Neural cell (in vitro differentiated cells): ENCODE results near the gene DBF4B. TPM values are rescaled to one million over a fixed set of nuclear protein-coding genes. Genes with fewer than 3 reads are reported as not detected.
A peak's percentile ranks its signal among the peaks of the same experiment; 100 is the strongest.
"Not testable (repeated sequence)": the region's sequence is repeated elsewhere in the genome, so short reads cannot be mapped to it uniquely, and the experiment has no call there.

Source experiments
- H2AFZ ChIP-seq: fragments of 200-600, 300-800 bp; sonication (generic), shearing (Covaris generic); 2 replicates; pipeline ENCODE4 v1.6.0; 2014; ENCODE audit warnings: low read depth, mild to moderate bottlenecking, antibody characterized with exemption, low read length, moderate library complexity
- H3F3A ChIP-seq: fragments of 200-600 bp; shearing (Covaris generic); 2 replicates; pipeline ENCODE4 v1.6.1; 2016; ENCODE audit warnings: mild to moderate bottlenecking, moderate library complexity, mixed read lengths, antibody characterized with exemption, low read length; ENCODE audit not compliant: insufficient read depth, poor library complexity, severe bottlenecking
- H3K27ac ChIP-seq: fragments of 200-600, 300-800 bp; sonication (generic), shearing (Covaris generic); 2 replicates; pipeline ENCODE4 v1.5.1; 2014; ENCODE audit warnings: mild to moderate bottlenecking, low read length, moderate library complexity
- H3K27me3 ChIP-seq: fragments of 300-800, 200-600 bp; sonication (generic), shearing (Covaris generic); 2 replicates; pipeline ENCODE4 v1.6.0; 2014; ENCODE audit warnings: mild to moderate bottlenecking, low read depth, low read length, moderate library complexity; ENCODE audit not compliant: insufficient read depth
- H3K36me3 ChIP-seq: fragments of 300-800, 200-600 bp; sonication (generic), shearing (Covaris generic); 2 replicates; pipeline ENCODE4 v1.5.1; 2014; ENCODE audit warnings: mild to moderate bottlenecking, antibody characterized with exemption, low read length, moderate library complexity; ENCODE audit not compliant: insufficient read depth
- H3K4me2 ChIP-seq: fragments of 300-800, 200-600 bp; sonication (generic), shearing (Covaris generic); 2 replicates; pipeline ENCODE4 v1.6.0; 2014; ENCODE audit warnings: mild to moderate bottlenecking, low read length
- H3K4me3 ChIP-seq: fragments of 300-800, 200-600 bp; sonication (generic), shearing (Covaris generic); 2 replicates; pipeline ENCODE4 v1.5.1; 2014; ENCODE audit warnings: mild to moderate bottlenecking, low read length, moderate library complexity
- H3K79me2 ChIP-seq: fragments of 200-600 bp; shearing (Covaris generic); replicated peaks from 2 replicates; pipeline ENCODE4 v1.6.0; 2014; ENCODE audit warnings: mild to moderate bottlenecking, low read length, moderate library complexity; ENCODE audit not compliant: insufficient read depth
- H3K9ac ChIP-seq: fragments of 300-800, 200-600 bp; sonication (generic), shearing (Covaris generic); 2 replicates; pipeline ENCODE4 v1.6.1; 2016; ENCODE audit warnings: mild to moderate bottlenecking, low read length, mixed read lengths
- H3K9me2 ChIP-seq: fragments of 200-600 bp; shearing (Covaris generic); 2 replicates; pipeline ENCODE4 v1.6.1; 2016; ENCODE audit warnings: mild to moderate bottlenecking, low read length, mixed read lengths; ENCODE audit not compliant: insufficient read depth
- H3K9me3 ChIP-seq: fragments of 200-600, 300-800 bp; sonication (generic), shearing (Covaris generic); 2 replicates; pipeline ENCODE4 v1.6.1; 2016; ENCODE audit warnings: mild to moderate bottlenecking, mixed run types, low read length, moderate library complexity, mixed read lengths
- H4K20me1 ChIP-seq: fragments of 200-600 bp; shearing (Covaris generic); 2 replicates; pipeline ENCODE4 v1.6.1; 2016; ENCODE audit warnings: mild to moderate bottlenecking, mixed run types; ENCODE audit not compliant: insufficient read depth
- EZH2 ChIP-seq: fragments of 200-600, 300-800 bp; shearing (Covaris generic), sonication (generic); IDR thresholded peaks from 2 replicates; pipeline ENCODE4 v1.6.1; 2014; ENCODE audit warnings: antibody characterized with exemption, low read length, borderline replicate concordance, mild to moderate bottlenecking; ENCODE audit not compliant: insufficient read depth, poor library complexity, severe bottlenecking
- MXI1 ChIP-seq: fragments of 450-650 bp; conservative IDR thresholded peaks from 2 replicates; pipeline ENCODE4 v1.6.1; 2014; ENCODE audit warnings: antibody characterized with exemption, mild to moderate bottlenecking; ENCODE audit not compliant: poor library complexity, severe bottlenecking
- POLR2AphosphoS5 ChIP-seq: IDR thresholded peaks from 2 replicates; pipeline ENCODE4 v1.6.1; 2012
- RAD21 ChIP-seq: fragments of 450-650 bp; conservative IDR thresholded peaks from 2 replicates; pipeline ENCODE4 v1.6.1; 2014; ENCODE audit warnings: antibody characterized with exemption, mild to moderate bottlenecking, moderate library complexity
- REST ChIP-seq: IDR thresholded peaks from 2 replicates; pipeline ENCODE4 v1.6.1; 2012; ENCODE audit warnings: borderline replicate concordance
- SMC3 ChIP-seq: fragments of 450-650 bp; conservative IDR thresholded peaks from 2 replicates; pipeline ENCODE4 v1.6.1; 2014; ENCODE audit warnings: antibody characterized with exemption, mild to moderate bottlenecking, moderate library complexity; ENCODE audit not compliant: poor library complexity
- TAF1 ChIP-seq: IDR thresholded peaks from 2 replicates; pipeline ENCODE4 v1.6.1; 2012; ENCODE audit warnings: low read depth
- polyA plus RNA-seq: library from polyadenylated mRNA; depleted of rRNA; stranded (reverse); fragments of >200 nt; gene quantifications from 2 replicates; pipeline ENCODE4 v1.2.3, GENCODE V29; 2014
- TF ChIP-seq, protein P1 (sequence below): fragments of 450-650 bp; IDR thresholded peaks from 2 replicates; pipeline ENCODE4 v1.5.1; 2014; ENCODE audit warnings: antibody characterized with exemption, mild to moderate bottlenecking, moderate library complexity; ENCODE audit not compliant: poor library complexity, severe bottlenecking

Gene DBF4B
- polyA plus RNA-seq, 1 donor from 2014 or later = 10.7 TPM

GRCh38 chr17:44688675-44689476, 19.6 kb upstream of the DBF4B start:
- peak overlapping the region; percentile 100 for H2AFZ ChIP-seq
- peaks cover 24% of the 10 kb centered on the region for H3K79me2 ChIP-seq
- H3K4me3 ChIP-seq = peak overlapping the region; percentile 97
- peak overlapping the region; percentile 75 for H3K27ac ChIP-seq
- no peaks in the 10 kb centered on the region for H3K36me3 ChIP-seq
- H3F3A ChIP-seq = no peaks in the 10 kb centered on the region
- no peaks in the 10 kb centered on the region for H3K9me3 ChIP-seq
- H3K4me2 ChIP-seq = peak overlapping the region; percentile 95
- peak overlapping the region; percentile 88 for H3K9ac ChIP-seq
- H3K27me3 ChIP-seq = no peaks in the 10 kb centered on the region
- no peak for TF ChIP-seq MXI1
- H4K20me1 ChIP-seq = no peaks in the 10 kb centered on the region
- H3K9me2 ChIP-seq = no peaks in the 10 kb centered on the region

- peaks cover 24% of the 10 kb centered on the region for H3K79me2 ChIP-seq
- H3K9me3 ChIP-seq = no peaks in the 10 kb centered on the region
- no peaks in the 10 kb centered on the region for H3K27me3 ChIP-seq
- peak; percentile 58 for TF ChIP-seq REST
- peak; percentile 88 for TF ChIP-seq TAF1
- TF ChIP-seq, protein P1, sequence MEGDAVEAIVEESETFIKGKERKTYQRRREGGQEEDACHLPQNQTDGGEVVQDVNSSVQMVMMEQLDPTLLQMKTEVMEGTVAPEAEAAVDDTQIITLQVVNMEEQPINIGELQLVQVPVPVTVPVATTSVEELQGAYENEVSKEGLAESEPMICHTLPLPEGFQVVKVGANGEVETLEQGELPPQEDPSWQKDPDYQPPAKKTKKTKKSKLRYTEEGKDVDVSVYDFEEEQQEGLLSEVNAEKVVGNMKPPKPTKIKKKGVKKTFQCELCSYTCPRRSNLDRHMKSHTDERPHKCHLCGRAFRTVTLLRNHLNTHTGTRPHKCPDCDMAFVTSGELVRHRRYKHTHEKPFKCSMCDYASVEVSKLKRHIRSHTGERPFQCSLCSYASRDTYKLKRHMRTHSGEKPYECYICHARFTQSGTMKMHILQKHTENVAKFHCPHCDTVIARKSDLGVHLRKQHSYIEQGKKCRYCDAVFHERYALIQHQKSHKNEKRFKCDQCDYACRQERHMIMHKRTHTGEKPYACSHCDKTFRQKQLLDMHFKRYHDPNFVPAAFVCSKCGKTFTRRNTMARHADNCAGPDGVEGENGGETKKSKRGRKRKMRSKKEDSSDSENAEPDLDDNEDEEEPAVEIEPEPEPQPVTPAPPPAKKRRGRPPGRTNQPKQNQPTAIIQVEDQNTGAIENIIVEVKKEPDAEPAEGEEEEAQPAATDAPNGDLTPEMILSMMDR = no peak
- peak; percentile 84 for TF ChIP-seq POLR2AphosphoS5
- peak; percentile 93 for TF ChIP-seq MXI1
- no peak for TF ChIP-seq EZH2
- peak; percentile 27 for TF ChIP-seq RAD21
- TF ChIP-seq SMC3 = no peak
- peak within 1 kb of the TSS; percentile 97 for H3K4me3 ChIP-seq
- no peaks in the 10 kb centered on the region for H3F3A ChIP-seq
- no peaks in the 10 kb centered on the region for H4K20me1 ChIP-seq
- peak within 1 kb of the TSS; percentile 75 for H3K27ac ChIP-seq
- H3K36me3 ChIP-seq = no peaks in the 10 kb centered on the region
- H2AFZ ChIP-seq = peak within 1 kb of the TSS; percentile 100
- no peaks in the 10 kb centered on the region for H3K9me2 ChIP-seq
- H3K4me2 ChIP-seq = peak within 1 kb of the TSS; percentile 95
- H3K9ac ChIP-seq = peak within 1 kb of the TSS; percentile 88
Measured at GRCh38 chr17:44689477-44690217, 18.8 kb upstream of the DBF4B start, which contains the start of gene CCDC43. TSS of gene CCDC43 (minus strand) at chr17:44689776. CDS start at chr17:44689753, 23 bp downstream.

DNA sequence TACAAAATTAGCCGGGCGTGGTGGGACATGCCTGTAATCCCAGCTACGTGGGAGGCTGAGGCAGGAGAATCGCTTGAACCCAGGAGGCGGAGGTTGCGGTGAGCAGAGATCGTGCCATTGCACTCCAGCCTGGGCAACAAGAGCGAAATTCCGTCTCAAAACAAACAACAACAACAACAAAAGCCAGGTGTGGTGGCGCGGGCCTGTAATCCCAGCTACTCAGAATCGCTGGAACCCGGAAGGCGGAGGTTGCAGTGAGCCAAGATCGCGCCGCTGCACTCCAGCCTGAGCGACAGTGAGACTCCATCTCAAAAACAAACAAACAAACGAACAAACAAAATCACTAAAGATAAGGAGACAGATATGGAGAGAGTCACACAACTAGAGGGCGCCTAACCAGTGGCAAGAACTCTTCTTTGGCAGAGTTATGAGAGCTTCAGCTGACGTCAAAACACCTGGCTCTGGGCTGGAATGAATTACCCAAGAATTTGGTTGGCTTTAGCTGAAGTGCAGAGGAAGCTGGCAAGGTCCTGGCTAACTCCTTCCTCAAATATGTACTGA, 17.6 kb upstream of the DBF4B start:
- not testable (repeated sequence) for H3K27ac ChIP-seq, H3K4me2 ChIP-seq, H3K9me2 ChIP-seq, H3K36me3 ChIP-seq, H2AFZ ChIP-seq, H3K9ac ChIP-seq, H4K20me1 ChIP-seq, H3F3A ChIP-seq, H3K9me3 ChIP-seq, H3K27me3 ChIP-seq, H3K4me3 ChIP-seq
- peaks cover 24% of the 10 kb centered on the region for H3K79me2 ChIP-seq
